Neutrophil (primary cell): ENCODE measurements around the gene MSH2.

Source experiments
- H3K27ac ChIP-seq: fragments of 200-600 bp; sonication (generic); 2 replicates; pipeline ENCODE4 v1.5.1; 2016; ENCODE audit warnings: mild to moderate bottlenecking, moderate library complexity
- H3K27me3 ChIP-seq: fragments of 200-600 bp; sonication (generic); 2 replicates; pipeline ENCODE4 v1.6.0; 2016; ENCODE audit warnings: mild to moderate bottlenecking
- H3K36me3 ChIP-seq: fragments of 200-600 bp; sonication (generic); 2 replicates; pipeline ENCODE4 v1.5.1; 2017
- H3K4me1 ChIP-seq, 2 experiments: fragments of 200-600 bp in 1 of 2; sonication (generic) in 1 of 2; 1 replicate in 1 of 2; 2 replicates in 1 of 2; pipeline versions ENCODE4 v1.5.1 to v1.6.1; 2013 to 2016; ENCODE audit warnings: low read depth in 1 of 2, low read length in 1 of 2, mild to moderate bottlenecking in 1 of 2, moderate library complexity in 1 of 2; ENCODE audit not compliant: control insufficient read depth in 1 of 2, insufficient read depth in 1 of 2
- H3K4me3 ChIP-seq, 2 experiments: fragments of 200-600 bp in 1 of 2; sonication (generic) in 1 of 2; 1 replicate in 1 of 2; 2 replicates in 1 of 2; pipeline ENCODE4 v1.5.1; 2013 to 2016; ENCODE audit warnings: low read depth in 1 of 2, low read length in 1 of 2, mild to moderate bottlenecking in 1 of 2, moderate library complexity in 1 of 2
- H3K9me3 ChIP-seq: fragments of 200-600 bp; sonication (generic); 2 replicates; pipeline ENCODE4 v1.5.1; 2016
- TF ChIP-seq, protein P1 (sequence below): fragments of 200-600 bp; sonication (generic); IDR thresholded peaks from 2 replicates; pipeline ENCODE4 v1.5.1; 2016; ENCODE audit warnings: antibody characterized with exemption

MSH2 gene

DNA sequence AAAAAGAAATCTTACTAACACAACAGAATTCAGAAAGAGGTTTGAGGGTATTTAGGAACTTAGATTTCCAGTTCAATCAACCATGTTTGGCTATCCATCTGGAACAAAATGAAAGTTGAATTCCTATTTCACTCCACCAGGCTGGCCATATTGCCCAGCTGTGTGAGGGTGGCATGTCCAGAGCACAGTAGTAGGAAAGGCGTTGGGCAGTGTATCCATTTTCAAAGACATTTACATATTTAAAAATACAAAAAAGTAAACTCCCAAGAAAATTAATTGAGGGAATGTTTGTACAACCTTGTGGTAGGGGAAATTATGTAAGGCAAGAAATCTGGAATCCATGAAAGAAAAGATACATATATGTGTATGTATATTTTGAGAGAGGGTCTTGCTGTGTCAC, 21.5 kb upstream of the MSH2 start:
- Histone ChIP-seq H3K9me3 (no peaks in the 10 kb centered on the region), H3K27me3 (no peaks in the 10 kb centered on the region), H3K4me3 (no peak overlapping the region), H3K27ac (no peak overlapping the region), H3K36me3 (no peaks in the 10 kb centered on the region), H3K4me1 (no peaks in the 10 kb centered on the region)
- TF ChIP-seq, protein P1, sequence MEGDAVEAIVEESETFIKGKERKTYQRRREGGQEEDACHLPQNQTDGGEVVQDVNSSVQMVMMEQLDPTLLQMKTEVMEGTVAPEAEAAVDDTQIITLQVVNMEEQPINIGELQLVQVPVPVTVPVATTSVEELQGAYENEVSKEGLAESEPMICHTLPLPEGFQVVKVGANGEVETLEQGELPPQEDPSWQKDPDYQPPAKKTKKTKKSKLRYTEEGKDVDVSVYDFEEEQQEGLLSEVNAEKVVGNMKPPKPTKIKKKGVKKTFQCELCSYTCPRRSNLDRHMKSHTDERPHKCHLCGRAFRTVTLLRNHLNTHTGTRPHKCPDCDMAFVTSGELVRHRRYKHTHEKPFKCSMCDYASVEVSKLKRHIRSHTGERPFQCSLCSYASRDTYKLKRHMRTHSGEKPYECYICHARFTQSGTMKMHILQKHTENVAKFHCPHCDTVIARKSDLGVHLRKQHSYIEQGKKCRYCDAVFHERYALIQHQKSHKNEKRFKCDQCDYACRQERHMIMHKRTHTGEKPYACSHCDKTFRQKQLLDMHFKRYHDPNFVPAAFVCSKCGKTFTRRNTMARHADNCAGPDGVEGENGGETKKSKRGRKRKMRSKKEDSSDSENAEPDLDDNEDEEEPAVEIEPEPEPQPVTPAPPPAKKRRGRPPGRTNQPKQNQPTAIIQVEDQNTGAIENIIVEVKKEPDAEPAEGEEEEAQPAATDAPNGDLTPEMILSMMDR = no peak

DNA sequence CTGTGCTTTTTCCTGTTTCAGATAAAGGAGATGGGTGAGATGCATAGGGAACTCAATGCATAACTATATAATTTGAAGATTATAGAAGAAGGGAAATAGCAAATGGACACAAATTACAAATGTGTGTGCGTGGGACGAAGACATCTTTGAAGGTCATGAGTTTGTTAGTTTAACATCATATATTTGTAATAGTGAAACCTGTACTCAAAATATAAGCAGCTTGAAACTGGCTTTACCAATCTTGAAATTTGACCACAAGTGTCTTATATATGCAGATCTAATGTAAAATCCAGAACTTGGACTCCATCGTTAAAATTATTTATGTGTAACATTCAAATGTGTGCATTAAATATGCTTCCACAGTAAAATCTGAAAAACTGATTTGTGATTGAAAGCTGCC, 16.4 kb upstream of the MSH2 start:
- H3K36me3 ChIP-seq = no peaks in the 10 kb centered on the region
- H3K4me3 ChIP-seq = no peak overlapping the region
- TF ChIP-seq, protein P1 = no peak
- H3K27ac ChIP-seq = no peak overlapping the region
- H3K27me3 ChIP-seq = no peaks in the 10 kb centered on the region
- no peaks in the 10 kb centered on the region for H3K4me1 ChIP-seq
- H3K9me3 ChIP-seq = no peaks in the 10 kb centered on the region

DNA sequence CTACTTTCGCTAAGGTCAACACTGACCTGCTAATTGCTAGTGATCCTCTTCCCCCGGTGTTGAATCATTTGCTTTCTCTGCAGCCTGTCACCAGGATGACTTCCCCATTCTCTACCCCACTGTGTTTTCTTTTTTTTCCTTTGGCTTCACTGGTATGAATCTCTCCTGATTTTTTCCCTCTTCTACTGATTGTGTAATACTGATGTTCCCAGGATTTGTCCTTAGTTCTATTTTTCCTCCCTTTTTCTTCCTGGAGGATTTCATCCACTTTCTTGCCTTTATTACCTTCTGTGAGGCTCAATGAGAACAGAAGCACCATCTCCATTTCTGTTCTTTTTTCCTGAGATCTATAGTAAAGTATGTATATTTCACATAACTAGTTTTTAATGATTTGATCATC, 14.1 kb upstream of the MSH2 start:
- no peaks in the 10 kb centered on the region for H3K27me3 ChIP-seq
- no peak overlapping the region for H3K4me3 ChIP-seq
- H3K9me3 ChIP-seq = no peaks in the 10 kb centered on the region
- TF ChIP-seq, protein P1 = no peak
- no peaks in the 10 kb centered on the region for H3K36me3 ChIP-seq
- H3K27ac ChIP-seq = no peak overlapping the region
- H3K4me1 ChIP-seq = no peaks in the 10 kb centered on the region

DNA sequence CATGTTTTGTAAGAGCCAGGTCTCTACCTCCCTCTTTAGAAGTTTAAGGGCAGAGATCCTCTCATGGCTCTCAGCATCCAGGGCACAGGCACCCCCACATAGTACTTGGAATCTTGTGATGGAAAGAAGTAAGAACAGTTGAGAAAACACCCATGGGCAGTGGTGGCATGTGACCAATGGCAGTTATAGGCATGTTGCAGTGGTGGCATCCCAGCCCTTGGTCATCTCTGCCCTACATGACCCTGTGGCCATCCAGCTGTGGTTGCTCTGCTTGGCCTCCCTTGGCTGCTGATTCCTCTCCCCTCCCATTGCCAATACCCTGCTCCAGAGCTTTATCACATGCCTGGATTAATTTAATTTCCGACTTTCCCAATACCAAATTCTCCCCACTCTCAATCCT, 13.3 kb upstream of the MSH2 start:
- Histone ChIP-seq H3K27me3 (no peaks in the 10 kb centered on the region), H3K4me1 (no peaks in the 10 kb centered on the region), H3K9me3 (no peaks in the 10 kb centered on the region), H3K36me3 (no peaks in the 10 kb centered on the region), H3K4me3 (no peak overlapping the region), H3K27ac (no peak overlapping the region)
- TF ChIP-seq, protein P1 = no peak

DNA sequence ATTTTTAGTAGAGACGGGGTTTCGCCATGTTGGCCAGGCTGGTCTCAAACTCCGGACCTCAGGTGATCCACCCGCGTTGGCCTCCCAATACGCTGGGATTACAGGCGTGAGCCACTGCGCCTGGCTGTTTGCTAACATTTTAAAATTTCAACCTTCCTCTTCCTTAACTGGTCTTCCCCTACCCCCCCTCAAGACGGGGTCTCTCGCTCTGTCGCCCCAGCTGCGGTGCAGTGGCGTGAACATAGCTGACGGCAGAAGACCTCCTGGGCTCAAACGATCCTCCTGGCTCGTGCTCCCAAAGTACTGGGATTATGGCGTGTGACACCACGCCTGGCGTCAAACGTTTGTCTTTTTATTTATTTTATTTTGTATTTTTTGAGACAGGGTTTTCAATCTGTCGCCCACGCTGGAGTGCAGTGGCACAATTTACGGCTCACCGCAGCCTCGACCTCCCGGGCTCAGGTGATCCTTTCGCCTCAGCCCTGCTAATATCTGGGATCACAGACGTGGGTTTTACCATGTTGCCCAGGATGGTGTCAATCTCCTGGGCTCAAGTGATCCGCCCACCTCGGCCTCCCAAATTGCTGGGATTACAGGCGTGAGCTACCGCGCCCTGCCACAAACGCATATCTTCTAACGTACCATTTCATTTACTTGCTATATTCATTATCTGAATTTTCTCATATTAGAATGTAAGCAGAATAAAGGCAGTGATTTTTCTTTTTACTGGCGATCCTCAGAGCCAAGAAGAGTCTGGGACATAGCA, 984 bp upstream of the MSH2 start:
- H3K4me3 ChIP-seq = peak overlapping the region; percentile 96 to 97
- H3K27me3 ChIP-seq = no peaks in the 10 kb centered on the region
- H3K36me3 ChIP-seq = no peaks in the 10 kb centered on the region
- H3K27ac ChIP-seq = no peak overlapping the region
- TF ChIP-seq, protein P1 = no peak
- H3K9me3 ChIP-seq = no peaks in the 10 kb centered on the region
- peaks cover 18 to 21% of the 10 kb centered on the region in 2 experiments for H3K4me1 ChIP-seq
